Naive thymus-derived CD4-positive, alpha-beta T cell (primary cell): ENCODE data around the gene EEF1G. TPM values are rescaled to one million over a fixed set of nuclear protein-coding genes. Genes with fewer than 3 reads are reported as not detected.
A peak's percentile ranks its signal among the peaks of the same experiment; 100 is the strongest.

Experiments used
- ATAC-seq: fragments of 150-1000 bp; cut with Tn5 transposase; 2 replicates; pipeline ENCODE4 v1.10.0; 2021; ENCODE audit warnings: mild to moderate bottlenecking, moderate library complexity
- CTCF ChIA-PET: fragments of 350-600 bp; sonication (Branson Sonifier 250); formaldehyde crosslinking; loops from one replicate; lab custom pipeline; 2021; ENCODE audit warnings: antibody characterized with exemption; lab: Charles Lee
- POLR2A ChIA-PET: fragments of 350-600 bp; sonication (Branson Sonifier 250); formaldehyde crosslinking; loops from one replicate; lab custom pipeline; 2021; ENCODE audit warnings: antibody characterized with exemption, inconsistent platforms; lab: Charles Lee
- DNase-seq, 9 donors: peaks; one replicate each; pipeline versions ENCODE4 v3.0.0 to v3.0.0-alpha.2; 2020 to 2022; ENCODE audit warnings: mixed read lengths in 1 of 9
- H3K27ac ChIP-seq: one replicate; pipeline ENCODE4 v1.7.0; 2013; ENCODE audit warnings: mild to moderate bottlenecking, low read depth, low read length, moderate library complexity
- H3K27me3 ChIP-seq, 2 donors: one replicate each; pipeline ENCODE4 v1.7.0; 2013; ENCODE audit warnings: low read length in 2 of 2, mild to moderate bottlenecking in 2 of 2, moderate library complexity in 2 of 2; ENCODE audit not compliant: control insufficient read depth in 2 of 2, insufficient read depth in 2 of 2
- H3K36me3 ChIP-seq, 3 experiments: 1 replicate in 2 of 3; 2 replicates in 1 of 3; pipeline ENCODE4 v1.7.0; 2013; ENCODE audit warnings: low read length in 3 of 3, mild to moderate bottlenecking in 3 of 3, moderate library complexity in 1 of 3; ENCODE audit not compliant: insufficient read depth in 3 of 3, control insufficient read depth in 2 of 3
- H3K4me1 ChIP-seq, 2 donors: one replicate each; pipeline ENCODE4 v1.7.0; 2013; ENCODE audit warnings: low read length in 2 of 2, mild to moderate bottlenecking in 2 of 2, moderate library complexity in 1 of 2; ENCODE audit not compliant: control insufficient read depth in 2 of 2, insufficient read depth in 2 of 2
- H3K4me3 ChIP-seq: 2 replicates; pipeline ENCODE4 v1.7.0; 2013; ENCODE audit warnings: mild to moderate bottlenecking, low read length
- H3K9me3 ChIP-seq, 3 experiments: 1 replicate in 2 of 3; 2 replicates in 1 of 3; pipeline ENCODE4 v1.7.0; 2013; ENCODE audit warnings: low read length in 3 of 3; ENCODE audit not compliant: control insufficient read depth in 2 of 3
- H3K27ac Mint-ChIP-seq, 9 donors: one replicate each; pipeline ENCODE4 v1.8.0; 2020 to 2022; ENCODE audit warnings: mixed read lengths in 9 of 9, mild to moderate bottlenecking in 8 of 9, moderate library complexity in 5 of 9, inconsistent platforms in 2 of 9
- H3K27me3 Mint-ChIP-seq, 5 donors: one replicate each; pipeline ENCODE4 v1.8.0; 2021 to 2022; ENCODE audit warnings: mixed read lengths in 5 of 5, mild to moderate bottlenecking in 1 of 5
- H3K36me3 Mint-ChIP-seq, 5 donors: one replicate each; pipeline ENCODE4 v1.8.0; 2020 to 2022; ENCODE audit warnings: mixed read lengths in 5 of 5, mild to moderate bottlenecking in 3 of 5, inconsistent platforms in 1 of 5
- H3K4me1 Mint-ChIP-seq, 7 donors: one replicate each; pipeline ENCODE4 v1.8.0; 2020 to 2022; ENCODE audit warnings: mixed read lengths in 7 of 7, mild to moderate bottlenecking in 3 of 7, inconsistent platforms in 1 of 7
- H3K4me3 Mint-ChIP-seq, 10 donors: one replicate each; pipeline ENCODE4 v1.8.0; 2020 to 2022; ENCODE audit warnings: mild to moderate bottlenecking in 10 of 10, mixed read lengths in 10 of 10, moderate library complexity in 6 of 10, inconsistent platforms in 2 of 10
- H3K9me3 Mint-ChIP-seq, 11 donors: one replicate each; pipeline ENCODE4 v1.8.0; 2020 to 2022; ENCODE audit warnings: mixed read lengths in 11 of 11, mild to moderate bottlenecking in 4 of 11, inconsistent platforms in 1 of 11, moderate library complexity in 1 of 11
- intact Hi-C, 2 donors: fragments of 100-400 bp; cut with micrococcal nuclease; formaldehyde crosslinking; loops; one replicate each; pipeline ENCODE4 v1.15.1; 2023
- polyA plus RNA-seq, 2 donors: library from polyadenylated mRNA; unstranded; fragments of 300-500 nt; fragmentation: Illumina TruSeq; gene quantifications; one replicate each; pipeline ENCODE4 v1.2.3, GENCODE V29; 2021
- total RNA-seq, 6 experiments: library from RNA in 5 of 6; stranded (reverse) in 5 of 6; gene quantifications; 1 replicate in 5 of 6; 2 replicates in 1 of 6; pipeline ENCODE4 v1.2.3 and lab custom pipeline; 2021 to 2026

The EEF1G gene
- total and polyA plus RNA-seq, 7 experiments from 2014 or later, result 1,186 to 2,550 (median 2,338) TPM

GRCh38 chr11:62555464-62556107 is 18.1 kb downstream of the EEF1G start:
- Mint-ChIP-seq H3K27me3 (peaks cover 0 to 2% (median 0%) of the 10 kb centered on the region in 5 donors), H3K4me1 (peaks cover 64 to 88% (median 83%) of the 10 kb centered on the region in 7 donors), H3K9me3 (peaks cover 0 to 5% (median 0%) of the 10 kb centered on the region in 11 donors), H3K4me3 (peak overlapping the region; percentile 65 to 87 (median 78)), H3K27ac (peak overlapping the region; percentile 87 to 100 (median 98)), H3K36me3 (peaks cover 6 to 20% (median 14%) of the 10 kb centered on the region in 5 donors)
- no peaks in the 10 kb centered on the region for H3K27me3 ChIP-seq
- H3K4me3 ChIP-seq, result peak overlapping the region; percentile 42
- ATAC-seq (peak; percentile 59), DNase-seq (peak; percentile 51 to 90 (median 79))
- H3K27ac ChIP-seq, result peak overlapping the region; percentile 87
- peaks cover 5 to 18% (median 8%) of the 10 kb centered on the region in 3 experiments for H3K36me3 ChIP-seq
- intact Hi-C loops, result loop anchor here (1.0 to 10.0 kb wide), 10 partner anchors 9 to 1571 kb away; partner anchors contain the start of genes AHNAK (in 2 of the 2), TUT1 (in 2 of the 2), EEF1G (in 1 of the 2) and FTH1 (in 1 of the 2)
- H3K4me1 ChIP-seq, result peaks cover 76 to 91% of the 10 kb centered on the region in 2 donors
- ChIA-PET POLR2A (interaction anchor here (0.7 to 10.5 kb wide), 13 partner anchors 12 to 301 kb away, joined by 3 to 92 read pairs (median 7); partner anchors contain the start of genes BSCL2, C11orf98, CSKMT and EEF1G), CTCF (interaction anchor here (1.3 to 7.3 kb wide), 4 partner anchors 12 to 161 kb away, joined by 4 to 62 read pairs (median 8); no protein-coding TSS in a partner anchor)
- H3K9me3 ChIP-seq, result no peaks in the 10 kb centered on the region

- no peak for DNase-seq
- Histone ChIP-seq H3K36me3 (peaks cover under 1 to 11% (median 5%) of the 10 kb centered on the region in 3 experiments), H3K9me3 (no peaks in the 10 kb centered on the region), H3K27ac (peak overlapping the region; percentile 87), H3K27me3 (no peaks in the 10 kb centered on the region), H3K4me1 (peaks cover 77 to 85% of the 10 kb centered on the region in 2 donors), H3K4me3 (no peak overlapping the region)
- ChIA-PET CTCF (interaction anchor here (0.6 to 7.3 kb wide), 6 partner anchors 11 to 216 kb away, joined by 3 to 62 read pairs (median 5); no protein-coding TSS in a partner anchor), POLR2A (interaction anchor here (0.8 to 10.5 kb wide), 11 partner anchors 11 to 300 kb away, joined by 3 to 92 read pairs (median 7); partner anchors contain the start of genes BSCL2, C11orf98, CSKMT and EEF1G)
- peaks cover 1 to 14% (median 9%) of the 10 kb centered on the region in 5 donors for H3K36me3 Mint-ChIP-seq
- H3K27me3 Mint-ChIP-seq, result peaks cover 0 to 10% (median 0%) of the 10 kb centered on the region in 5 donors
- H3K4me3 Mint-ChIP-seq, result peak overlapping the region; percentile 65 to 89 (median 80)
- no peak for ATAC-seq
- intact Hi-C loops, result loop anchor here (1.0 to 10.0 kb wide), 8 partner anchors 8 to 1570 kb away; partner anchors contain the start of genes AHNAK (in 1 of the 2), FTH1 (in 1 of the 2) and WDR74 (in 1 of the 2)
- H3K27ac Mint-ChIP-seq, result peak overlapping the region; percentile 87 to 100 (median 98)
- H3K4me1 Mint-ChIP-seq, result peaks cover 64 to 88% (median 85%) of the 10 kb centered on the region in 7 donors
- H3K9me3 Mint-ChIP-seq, result peaks cover 0 to 5% (median 0%) of the 10 kb centered on the region in 11 donors
These were observed 19.1 kb downstream of the EEF1G start for GRCh38 chr11:62554387-62555167.

- peak overlapping the region; percentile 87 for H3K27ac ChIP-seq
- peaks cover 0 to 8% (median 3%) of the 10 kb centered on the region in 5 donors for H3K36me3 Mint-ChIP-seq
- DNase-seq, result no peak
- H3K4me1 Mint-ChIP-seq, result peaks cover 64 to 85% (median 81%) of the 10 kb centered on the region in 7 donors
- H3K9me3 ChIP-seq, result no peaks in the 10 kb centered on the region
- POLR2A ChIA-PET, result interaction anchor here (0.8 to 10.5 kb wide), 14 partner anchors 10 to 301 kb away, joined by 3 to 92 read pairs (median 6); partner anchors contain the start of genes BSCL2, C11orf98, CSKMT and EEF1G
- H3K4me3 Mint-ChIP-seq, result peak overlapping the region in 9 of 10 donors; percentile 38 to 91 (median 85)
- H3K36me3 ChIP-seq, result peaks cover 0 to 4% (median 0%) of the 10 kb centered on the region in 3 experiments
- H3K4me1 ChIP-seq, result peaks cover 77 to 78% of the 10 kb centered on the region in 2 donors
- peak overlapping the region; percentile 16 for H3K4me3 ChIP-seq
- intact Hi-C loops, result loop anchor here (1.0 to 10.0 kb wide), 5 partner anchors 173 to 1569 kb away; partner anchors contain the start of genes FTH1 (in 1 of the 2) and HNRNPUL2 (in 1 of the 2)
- ATAC-seq, result no peak
- H3K27ac Mint-ChIP-seq, result peak overlapping the region; percentile 87 to 100 (median 98)
- peaks cover 0 to 10% (median 0%) of the 10 kb centered on the region in 5 donors for H3K27me3 Mint-ChIP-seq
- CTCF ChIA-PET, result interaction anchor here (0.6 to 7.3 kb wide), 5 partner anchors 10 to 215 kb away, joined by 3 to 62 read pairs (median 11); no protein-coding TSS in a partner anchor
- no peaks in the 10 kb centered on the region for H3K27me3 ChIP-seq
- H3K9me3 Mint-ChIP-seq, result peaks cover 0 to 5% (median 0%) of the 10 kb centered on the region in 11 donors
These were observed 19.8 kb downstream of the EEF1G start for GRCh38 chr11:62553839-62554361.

GRCh38 chr11:62553080-62553838 is 20.4 kb downstream of the EEF1G start:
- Histone ChIP-seq H3K4me1 (peaks cover 72 to 77% of the 10 kb centered on the region in 2 donors), H3K27ac (peak overlapping the region; percentile 87), H3K4me3 (peak overlapping the region; percentile 23), H3K27me3 (no peaks in the 10 kb centered on the region), H3K9me3 (no peaks in the 10 kb centered on the region), H3K36me3 (no peaks in the 10 kb centered on the region)
- POLR2A ChIA-PET, result interaction anchor here (0.6 to 10.5 kb wide), 17 partner anchors 10 to 328 kb away, joined by 3 to 92 read pairs (median 6); partner anchors contain the start of genes C11orf98, CSKMT, EEF1G and HNRNPUL2
- peaks cover 64 to 86% (median 84%) of the 10 kb centered on the region in 7 donors for H3K4me1 Mint-ChIP-seq
- peak overlapping the region; percentile 87 to 100 (median 98) for H3K27ac Mint-ChIP-seq
- CTCF ChIA-PET, result interaction anchor here (0.8 to 7.3 kb wide), 6 partner anchors 7 to 159 kb away, joined by 3 to 62 read pairs (median 7); no protein-coding TSS in a partner anchor
- intact Hi-C loops, result loop anchor here (1.0 to 10.0 kb wide), 5 partner anchors 174 to 1568 kb away; partner anchors contain the start of genes FTH1 (in 1 of the 2) and HNRNPUL2 (in 1 of the 2)
- peaks cover 0 to 8% (median 3%) of the 10 kb centered on the region in 5 donors for H3K36me3 Mint-ChIP-seq
- peak in 8 of 9 donors; percentile 48 to 80 (median 72) for DNase-seq
- ATAC-seq, result peak; percentile 43
- H3K4me3 Mint-ChIP-seq, result peak overlapping the region; percentile 56 to 91 (median 80)
- peaks cover 0 to 5% (median 0%) of the 10 kb centered on the region in 11 donors for H3K9me3 Mint-ChIP-seq
- H3K27me3 Mint-ChIP-seq, result peaks cover 0 to 10% (median 0%) of the 10 kb centered on the region in 5 donors
